Measurements from ENCODE around the gene RAB27B.

RAB27B gene

GRCh38 chr18:54926593-54927325 lies 98.5 kb downstream of the RAB27B start:
- Histone ChIP-seq H3K27me3 (replicated peaks) (no peaks in the 10 kb centered on the region), H3K4me3 (ENCODE audit: low read depth, low read length) (no peak overlapping the region), H3K27ac (no peak overlapping the region), H3K36me3 (replicated peaks) (no peaks in the 10 kb centered on the region)
- no peak for DNase-seq
- TF ChIP-seq, protein P1, sequence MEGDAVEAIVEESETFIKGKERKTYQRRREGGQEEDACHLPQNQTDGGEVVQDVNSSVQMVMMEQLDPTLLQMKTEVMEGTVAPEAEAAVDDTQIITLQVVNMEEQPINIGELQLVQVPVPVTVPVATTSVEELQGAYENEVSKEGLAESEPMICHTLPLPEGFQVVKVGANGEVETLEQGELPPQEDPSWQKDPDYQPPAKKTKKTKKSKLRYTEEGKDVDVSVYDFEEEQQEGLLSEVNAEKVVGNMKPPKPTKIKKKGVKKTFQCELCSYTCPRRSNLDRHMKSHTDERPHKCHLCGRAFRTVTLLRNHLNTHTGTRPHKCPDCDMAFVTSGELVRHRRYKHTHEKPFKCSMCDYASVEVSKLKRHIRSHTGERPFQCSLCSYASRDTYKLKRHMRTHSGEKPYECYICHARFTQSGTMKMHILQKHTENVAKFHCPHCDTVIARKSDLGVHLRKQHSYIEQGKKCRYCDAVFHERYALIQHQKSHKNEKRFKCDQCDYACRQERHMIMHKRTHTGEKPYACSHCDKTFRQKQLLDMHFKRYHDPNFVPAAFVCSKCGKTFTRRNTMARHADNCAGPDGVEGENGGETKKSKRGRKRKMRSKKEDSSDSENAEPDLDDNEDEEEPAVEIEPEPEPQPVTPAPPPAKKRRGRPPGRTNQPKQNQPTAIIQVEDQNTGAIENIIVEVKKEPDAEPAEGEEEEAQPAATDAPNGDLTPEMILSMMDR (IDR thresholded peaks at IDR 0.05; ENCODE audit: low read depth, low read length, missing control alignments), result no peak
- in situ Hi-C loops (cut with HindIII; ENCODE audit: low pct_ligation_motif_present, low sequenced_read_pairs), result no loop called here

- no peak for DNase-seq
- TF ChIP-seq, protein P1 (IDR thresholded peaks at IDR 0.05; ENCODE audit: low read depth, low read length, missing control alignments), result no peak
- H3K36me3 ChIP-seq (replicated peaks), result no peaks in the 10 kb centered on the region
- no peak overlapping the region for H3K27ac ChIP-seq
- H3K4me3 ChIP-seq (ENCODE audit: low read depth, low read length), result no peak overlapping the region
- in situ Hi-C loops (cut with HindIII; ENCODE audit: low pct_ligation_motif_present, low sequenced_read_pairs), result no loop called here
- H3K27me3 ChIP-seq (replicated peaks), result no peaks in the 10 kb centered on the region
These were observed 100.0 kb downstream of the RAB27B start for GRCh38 chr18:54928236-54928635.

- H3K27ac ChIP-seq, result no peak overlapping the region
- in situ Hi-C loops (cut with HindIII; ENCODE audit: low pct_ligation_motif_present, low sequenced_read_pairs), result no loop called here
- no peaks in the 10 kb centered on the region for H3K27me3 ChIP-seq (replicated peaks)
- no peak overlapping the region for H3K4me3 ChIP-seq (ENCODE audit: low read depth, low read length)
- TF ChIP-seq, protein P1 (IDR thresholded peaks at IDR 0.05; ENCODE audit: low read depth, low read length, missing control alignments), result peak; percentile 15
- DNase-seq, result no peak
- no peaks in the 10 kb centered on the region for H3K36me3 ChIP-seq (replicated peaks)
These were observed 102.9 kb downstream of the RAB27B start for GRCh38 chr18:54931152-54931551.

- in situ Hi-C loops (cut with HindIII; ENCODE audit: low pct_ligation_motif_present, low sequenced_read_pairs), result no loop called here
- H3K4me3 ChIP-seq (ENCODE audit: low read depth, low read length), result no peak overlapping the region
- no peak for DNase-seq
- TF ChIP-seq, protein P1 (IDR thresholded peaks at IDR 0.05; ENCODE audit: low read depth, low read length, missing control alignments), result no peak
- H3K27ac ChIP-seq, result no peak overlapping the region
- H3K27me3 ChIP-seq (replicated peaks), result no peaks in the 10 kb centered on the region
- H3K36me3 ChIP-seq (replicated peaks), result no peaks in the 10 kb centered on the region
These were observed 104.2 kb downstream of the RAB27B start for GRCh38 chr18:54932472-54932871.

DNA sequence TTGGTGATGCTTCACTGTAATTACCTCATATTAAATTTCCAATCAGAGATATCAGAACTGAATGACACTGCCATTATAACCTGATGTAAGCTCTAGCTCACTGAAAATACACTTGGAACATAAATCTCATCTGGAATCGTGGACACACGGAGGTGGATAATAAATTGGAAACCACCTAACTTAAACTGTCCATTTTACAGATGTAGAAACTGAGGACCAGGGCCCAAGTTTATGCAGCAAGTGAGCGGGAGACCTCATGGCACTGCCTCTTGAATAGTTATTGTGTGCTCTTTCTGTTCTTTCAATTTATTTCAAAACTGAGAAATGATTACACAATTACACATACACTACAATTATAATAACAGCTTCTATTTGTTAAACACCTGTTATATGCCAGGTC lies 110.2 kb downstream of the RAB27B start:
- DNase-seq, result no peak
- H3K27me3 ChIP-seq (replicated peaks), result no peaks in the 10 kb centered on the region
- in situ Hi-C loops (cut with HindIII; ENCODE audit: low pct_ligation_motif_present, low sequenced_read_pairs), result no loop called here
- no peak overlapping the region for H3K27ac ChIP-seq
- no peaks in the 10 kb centered on the region for H3K36me3 ChIP-seq (replicated peaks)
- TF ChIP-seq, protein P1 (IDR thresholded peaks at IDR 0.05; ENCODE audit: low read depth, low read length, missing control alignments), result no peak
- H3K4me3 ChIP-seq (ENCODE audit: low read depth, low read length), result no peak overlapping the region
